KOPT-K1 (cell line): ENCODE data around the gene CCDC34.

Experiments
- H3K27ac ChIP-seq: fragments of 200-600 bp; sonication (generic); 2 replicates; pipeline ENCODE4 v1.5.1; 2016; ENCODE audit warnings: antibody characterized with exemption, mild to moderate bottlenecking, low read depth, low read length; ENCODE audit not compliant: poor library complexity, severe bottlenecking
- H3K36me3 ChIP-seq: fragments of 200-600 bp; sonication (generic); 2 replicates; pipeline ENCODE4 v1.5.1; 2017; ENCODE audit warnings: antibody characterized with exemption, mild to moderate bottlenecking, low read length, moderate library complexity; ENCODE audit not compliant: insufficient read depth
- H3K9me3 ChIP-seq: fragments of 200-600 bp; sonication (generic); 2 replicates; pipeline ENCODE4 v1.5.1; 2017; ENCODE audit warnings: antibody characterized with exemption, low read length, mild to moderate bottlenecking; ENCODE audit not compliant: insufficient read depth, poor library complexity, severe bottlenecking

CCDC34 gene

GRCh38 chr11:27362749-27363575 lies at the start of gene CCDC34:
TSS of gene CCDC34 (minus strand) at chr11:27363215. CDS start at chr11:27363194, 21 bp downstream.
- Histone ChIP-seq H3K36me3 (no peaks in the 10 kb centered on the region), H3K9me3 (no peaks in the 10 kb centered on the region), H3K27ac (peak within 1 kb of the TSS; percentile 81)

GRCh38 chr11:27412192-27412691 lies 49.2 kb upstream of the CCDC34 start:
- Histone ChIP-seq H3K27ac (no peak overlapping the region), H3K36me3 (no peaks in the 10 kb centered on the region), H3K9me3 (no peaks in the 10 kb centered on the region)

- no peaks in the 10 kb centered on the region for H3K36me3 ChIP-seq
Measured at GRCh38 chr11:27411328-27411727, 48.3 kb upstream of the CCDC34 start.

GRCh38 chr11:27410272-27410671 lies 47.3 kb upstream of the CCDC34 start:
- Histone ChIP-seq H3K27ac (no peak overlapping the region), H3K36me3 (no peaks in the 10 kb centered on the region), H3K9me3 (no peaks in the 10 kb centered on the region)

More at GRCh38 chr11:27411328-27411727, 48.3 kb upstream of the CCDC34 start:
- Histone ChIP-seq H3K9me3 (no peaks in the 10 kb centered on the region), H3K27ac (no peak overlapping the region)

GRCh38 chr11:27409742-27410141 lies 46.7 kb upstream of the CCDC34 start:
- Histone ChIP-seq H3K9me3 (no peaks in the 10 kb centered on the region), H3K27ac (no peak overlapping the region), H3K36me3 (no peaks in the 10 kb centered on the region)

GRCh38 chr11:27409049-27409448 lies 46.0 kb upstream of the CCDC34 start:
- Histone ChIP-seq H3K9me3 (no peaks in the 10 kb centered on the region), H3K36me3 (no peaks in the 10 kb centered on the region), H3K27ac (no peak overlapping the region)

- H3K27ac ChIP-seq, result no peak overlapping the region
- no peaks in the 10 kb centered on the region for H3K36me3 ChIP-seq
- H3K9me3 ChIP-seq, result no peaks in the 10 kb centered on the region
Measured at GRCh38 chr11:27408246-27408800, 45.3 kb upstream of the CCDC34 start.

- Histone ChIP-seq H3K9me3 (no peaks in the 10 kb centered on the region), H3K27ac (no peak overlapping the region), H3K36me3 (no peaks in the 10 kb centered on the region)
Measured at GRCh38 chr11:27406498-27407354, 43.7 kb upstream of the CCDC34 start.

- H3K36me3 ChIP-seq, result no peaks in the 10 kb centered on the region
- H3K9me3 ChIP-seq, result no peaks in the 10 kb centered on the region
- H3K27ac ChIP-seq, result no peak overlapping the region
Measured at GRCh38 chr11:27405134-27405533, 42.1 kb upstream of the CCDC34 start.

GRCh38 chr11:27404427-27404826 lies 41.4 kb upstream of the CCDC34 start:
- no peak overlapping the region for H3K27ac ChIP-seq

GRCh38 chr11:27403195-27403594 lies 40.2 kb upstream of the CCDC34 start:
- Histone ChIP-seq H3K27ac (no peak overlapping the region), H3K9me3 (no peaks in the 10 kb centered on the region), H3K36me3 (no peaks in the 10 kb centered on the region)

More at GRCh38 chr11:27404427-27404826, 41.4 kb upstream of the CCDC34 start:
- Histone ChIP-seq H3K36me3 (no peaks in the 10 kb centered on the region), H3K9me3 (no peaks in the 10 kb centered on the region)

- Histone ChIP-seq H3K9me3 (no peaks in the 10 kb centered on the region), H3K36me3 (no peaks in the 10 kb centered on the region), H3K27ac (no peak overlapping the region)
Measured at GRCh38 chr11:27402450-27402849, 39.4 kb upstream of the CCDC34 start.

GRCh38 chr11:27401833-27402316 lies 38.9 kb upstream of the CCDC34 start:
- Histone ChIP-seq H3K36me3 (no peaks in the 10 kb centered on the region), H3K9me3 (no peaks in the 10 kb centered on the region), H3K27ac (no peak overlapping the region)

- Histone ChIP-seq H3K9me3 (no peaks in the 10 kb centered on the region), H3K27ac (no peak overlapping the region), H3K36me3 (no peaks in the 10 kb centered on the region)
Measured at GRCh38 chr11:27401280-27401832, 38.3 kb upstream of the CCDC34 start.

- Histone ChIP-seq H3K9me3 (no peaks in the 10 kb centered on the region), H3K36me3 (no peaks in the 10 kb centered on the region), H3K27ac (no peak overlapping the region)
Measured at GRCh38 chr11:27398400-27398770, 35.4 kb upstream of the CCDC34 start.
